Brain microvascular endothelial cell (primary cell): ENCODE measurements around the gene TAF6.

Source experiments
- DNase-seq: peaks from one replicate; pipeline ENCODE4 v3.0.0-alpha.2; 2020
- H3K27ac ChIP-seq: fragments of 250-450 bp; sonication (Bioruptor Pico); 2 replicates; pipeline ENCODE4 v1.5.1; 2020; ENCODE audit warnings: mild to moderate bottlenecking, moderate library complexity
- H3K27me3 ChIP-seq: fragments of 250-450 bp; sonication (Bioruptor Pico); replicated peaks from 2 replicates; pipeline ENCODE4 v1.5.1; 2020; ENCODE audit warnings: mild to moderate bottlenecking
- H3K36me3 ChIP-seq: fragments of 250-450 bp; sonication (Bioruptor Pico); replicated peaks from 2 replicates; pipeline ENCODE4 v1.5.1; 2020; ENCODE audit warnings: mild to moderate bottlenecking
- H3K4me3 ChIP-seq: 2 replicates; pipeline ENCODE4 v1.5.1; 2011; ENCODE audit warnings: low read depth, mild to moderate bottlenecking, control low read depth, low read length, moderate library complexity
- in situ Hi-C: cut with HindIII; loops from 2 replicates; pipeline ENCODE4 v1.10.0; 2017; ENCODE audit warnings: low sequenced_read_pairs, low pct_ligation_motif_present
- TF ChIP-seq, protein P1 (sequence below): IDR thresholded peaks from 2 replicates; pipeline ENCODE4 v1.5.1; 2011; ENCODE audit warnings: low read depth, mild to moderate bottlenecking, moderate library complexity, low read length, control low read depth, inconsistent platforms; ENCODE audit errors: missing control alignments

TAF6 gene

GRCh38 chr7:100157069-100157333, 37.8 kb upstream of the TAF6 start:
- TF ChIP-seq, protein P1, sequence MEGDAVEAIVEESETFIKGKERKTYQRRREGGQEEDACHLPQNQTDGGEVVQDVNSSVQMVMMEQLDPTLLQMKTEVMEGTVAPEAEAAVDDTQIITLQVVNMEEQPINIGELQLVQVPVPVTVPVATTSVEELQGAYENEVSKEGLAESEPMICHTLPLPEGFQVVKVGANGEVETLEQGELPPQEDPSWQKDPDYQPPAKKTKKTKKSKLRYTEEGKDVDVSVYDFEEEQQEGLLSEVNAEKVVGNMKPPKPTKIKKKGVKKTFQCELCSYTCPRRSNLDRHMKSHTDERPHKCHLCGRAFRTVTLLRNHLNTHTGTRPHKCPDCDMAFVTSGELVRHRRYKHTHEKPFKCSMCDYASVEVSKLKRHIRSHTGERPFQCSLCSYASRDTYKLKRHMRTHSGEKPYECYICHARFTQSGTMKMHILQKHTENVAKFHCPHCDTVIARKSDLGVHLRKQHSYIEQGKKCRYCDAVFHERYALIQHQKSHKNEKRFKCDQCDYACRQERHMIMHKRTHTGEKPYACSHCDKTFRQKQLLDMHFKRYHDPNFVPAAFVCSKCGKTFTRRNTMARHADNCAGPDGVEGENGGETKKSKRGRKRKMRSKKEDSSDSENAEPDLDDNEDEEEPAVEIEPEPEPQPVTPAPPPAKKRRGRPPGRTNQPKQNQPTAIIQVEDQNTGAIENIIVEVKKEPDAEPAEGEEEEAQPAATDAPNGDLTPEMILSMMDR = no peak
- Histone ChIP-seq H3K4me3 (peak overlapping the region; percentile 64), H3K27me3 (no peaks in the 10 kb centered on the region), H3K36me3 (peaks cover 39% of the 10 kb centered on the region), H3K27ac (no peak overlapping the region)
- in situ Hi-C loops = no loop called here
- DNase-seq = no peak

- H3K36me3 ChIP-seq = peaks cover 39% of the 10 kb centered on the region
- TF ChIP-seq, protein P1 = no peak
- DNase-seq = no peak
- H3K4me3 ChIP-seq = peak overlapping the region; percentile 64
- no peak overlapping the region for H3K27ac ChIP-seq
- no peaks in the 10 kb centered on the region for H3K27me3 ChIP-seq
- in situ Hi-C loops = no loop called here
Measured at GRCh38 chr7:100156331-100157068, 37.3 kb upstream of the TAF6 start.

DNA sequence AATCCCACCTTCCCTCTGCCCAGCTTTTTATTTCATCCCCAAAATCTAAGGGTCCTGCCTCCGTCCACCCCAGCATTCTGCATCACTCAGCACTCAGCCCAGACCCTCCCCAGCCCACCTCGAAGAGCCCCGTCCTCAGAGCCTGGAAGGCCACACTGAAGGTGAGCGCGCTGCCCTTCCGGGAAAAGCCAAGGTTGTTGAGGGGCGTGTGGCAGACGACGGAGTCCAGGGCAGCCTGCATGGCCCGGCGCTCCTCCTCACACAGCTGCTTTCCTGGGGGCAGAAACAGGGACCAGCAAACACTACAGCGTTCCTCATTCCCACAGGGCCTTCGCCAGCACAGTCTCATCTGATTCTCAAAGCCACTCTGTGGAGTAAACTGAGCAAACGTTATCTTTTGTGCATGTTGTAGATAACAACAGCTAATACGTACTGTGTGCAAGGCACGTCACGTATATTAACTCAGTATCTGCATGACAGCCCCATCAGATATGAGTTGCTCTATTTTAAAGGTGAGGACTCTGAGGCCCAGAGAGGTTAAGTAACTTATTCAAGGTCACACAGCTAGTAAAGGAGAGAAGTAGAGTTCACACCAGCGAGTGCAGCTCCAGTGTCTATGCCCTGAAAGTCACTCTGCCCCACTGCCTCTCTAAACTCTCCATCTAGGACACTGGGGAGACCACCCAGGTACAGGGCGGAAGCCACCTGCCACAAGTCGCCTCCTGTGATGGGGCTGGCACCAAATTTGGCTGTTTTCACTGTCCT, 36.6 kb upstream of the TAF6 start:
- no peak for DNase-seq
- in situ Hi-C loops = no loop called here
- H3K36me3 ChIP-seq = peaks cover 39% of the 10 kb centered on the region
- H3K27me3 ChIP-seq = no peaks in the 10 kb centered on the region
- H3K27ac ChIP-seq = no peak overlapping the region
- H3K4me3 ChIP-seq = no peak overlapping the region
- TF ChIP-seq, protein P1 = no peak

DNA sequence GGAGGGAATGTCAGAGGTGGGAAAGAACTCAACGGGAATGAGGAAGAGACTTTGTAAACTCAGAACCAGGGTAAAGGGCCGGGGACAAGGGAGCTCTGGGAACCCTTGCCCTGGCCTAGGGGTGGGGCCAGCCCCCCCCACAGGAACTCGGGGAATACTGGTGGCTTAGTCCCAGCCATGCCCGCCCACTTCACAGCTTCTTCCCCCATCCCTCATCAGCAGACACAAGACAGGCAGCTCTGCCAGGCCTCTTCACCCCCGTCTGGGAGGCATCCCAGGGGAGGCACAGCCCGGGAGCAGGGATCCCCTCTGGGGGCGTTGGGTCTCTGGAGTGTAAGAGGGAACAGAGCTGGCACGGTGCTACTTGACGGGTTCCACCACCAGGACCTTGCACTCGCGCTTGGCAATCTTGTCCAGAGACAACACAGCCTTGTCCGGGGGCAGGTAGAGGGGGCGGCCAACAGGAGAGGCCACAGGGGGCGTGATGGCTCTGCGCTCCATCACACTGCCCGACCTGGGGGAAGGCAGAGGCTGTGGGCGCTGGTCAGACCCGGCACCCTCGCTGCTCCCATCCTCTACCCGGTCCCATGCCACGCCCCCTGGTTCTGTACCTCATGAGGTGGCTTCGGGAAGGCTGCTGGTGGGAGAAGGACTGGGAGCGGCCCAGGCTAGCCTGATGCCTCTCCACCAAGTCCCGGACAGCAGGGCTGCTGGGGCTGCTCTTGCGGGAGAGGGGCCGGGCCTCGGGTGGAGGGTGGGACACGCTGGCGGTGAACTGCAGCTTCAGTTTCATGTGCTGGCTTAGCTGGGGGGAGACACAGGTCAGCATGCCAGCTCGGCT, 35.7 kb upstream of the TAF6 start:
- Histone ChIP-seq H3K36me3 (peaks cover 39% of the 10 kb centered on the region), H3K4me3 (no peak overlapping the region), H3K27ac (no peak overlapping the region), H3K27me3 (no peaks in the 10 kb centered on the region)
- no peak for DNase-seq
- in situ Hi-C loops = no loop called here
- TF ChIP-seq, protein P1 = no peak

DNA sequence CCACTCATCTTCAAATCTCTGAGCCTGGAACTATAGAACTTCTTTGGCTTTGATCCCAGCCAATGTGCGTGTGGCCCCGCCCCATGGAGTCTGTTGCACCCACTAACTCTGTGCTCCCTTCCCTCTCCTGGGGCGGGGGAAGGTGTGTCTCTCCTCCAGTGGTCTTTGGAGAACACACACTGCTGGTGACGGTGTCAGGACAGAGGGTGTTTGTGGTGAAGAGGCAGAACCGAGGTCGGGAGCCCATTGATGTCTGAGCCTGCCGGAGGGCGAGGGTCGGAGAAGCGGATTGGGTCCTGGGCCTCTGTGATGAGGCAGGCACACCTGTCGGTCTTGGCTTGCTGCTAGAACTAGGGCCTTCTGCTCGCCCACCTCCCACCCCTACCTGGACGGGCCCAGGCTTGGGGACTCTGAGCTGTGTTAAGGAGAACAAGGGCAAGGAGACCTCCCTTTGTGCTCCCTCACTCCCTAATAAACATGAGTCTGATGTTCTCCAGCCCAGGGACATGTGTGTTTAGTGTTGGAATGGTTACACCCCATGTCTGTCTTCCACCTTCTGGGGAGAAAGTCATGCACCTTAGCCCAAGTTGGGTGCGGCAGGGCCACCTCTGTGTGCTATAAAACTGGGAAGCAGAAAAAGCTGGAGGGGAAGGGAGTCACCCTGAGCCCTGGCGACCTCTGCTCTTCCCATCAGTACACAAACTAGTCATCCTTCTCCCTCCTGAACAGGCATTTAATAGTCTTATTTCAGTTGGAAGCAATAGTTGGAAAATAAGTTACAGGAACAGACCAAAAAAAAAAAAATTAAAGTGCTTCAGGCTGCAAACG, 34.8 kb upstream of the TAF6 start:
- Histone ChIP-seq H3K27ac (no peak overlapping the region), H3K4me3 (no peak overlapping the region), H3K27me3 (no peaks in the 10 kb centered on the region), H3K36me3 (peaks cover 39% of the 10 kb centered on the region)
- in situ Hi-C loops = no loop called here
- TF ChIP-seq, protein P1 = no peak
- no peak for DNase-seq
